Activated effector memory CD4-positive, alpha-beta T cell treated with Interleukin-2 at 50 U/mL for 16 hours (primary cell): ENCODE results near the gene C3orf22.

Source experiments
- DNase-seq: peaks from one replicate; pipeline ENCODE4 v3.0.0-alpha.2; 2020

The C3orf22 gene

DNA sequence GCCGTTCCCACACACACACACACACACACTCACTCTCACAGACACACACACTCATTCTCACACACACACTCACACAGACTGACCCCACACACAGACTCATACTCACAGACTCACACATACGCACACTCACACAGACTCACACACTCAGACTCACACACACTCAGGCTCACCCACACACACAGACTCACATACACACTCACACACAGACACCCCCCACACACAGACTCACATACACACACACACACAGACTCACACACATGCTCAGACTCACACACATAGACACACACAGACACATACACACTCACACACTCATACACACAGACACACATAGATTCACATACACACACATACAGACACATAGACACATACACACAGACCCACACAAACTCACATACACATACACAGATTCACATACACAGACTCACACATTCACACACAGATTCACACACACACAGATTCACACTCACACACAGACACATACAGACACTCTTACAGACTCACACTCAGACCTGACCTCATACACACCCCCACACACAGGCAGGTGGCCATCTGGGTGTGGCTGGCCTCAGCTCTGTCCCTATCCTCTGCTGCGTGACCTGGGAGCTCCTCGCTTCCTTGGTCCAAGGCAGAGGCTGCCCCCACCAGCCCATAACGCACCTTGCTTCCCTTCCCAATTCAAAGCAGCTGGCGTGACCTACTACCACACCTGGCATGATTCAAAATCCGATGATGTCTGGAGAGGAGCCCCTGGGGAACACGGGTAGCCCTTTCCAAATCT is 1.9 kb downstream of the C3orf22 start:
- no peak for DNase-seq

DNA sequence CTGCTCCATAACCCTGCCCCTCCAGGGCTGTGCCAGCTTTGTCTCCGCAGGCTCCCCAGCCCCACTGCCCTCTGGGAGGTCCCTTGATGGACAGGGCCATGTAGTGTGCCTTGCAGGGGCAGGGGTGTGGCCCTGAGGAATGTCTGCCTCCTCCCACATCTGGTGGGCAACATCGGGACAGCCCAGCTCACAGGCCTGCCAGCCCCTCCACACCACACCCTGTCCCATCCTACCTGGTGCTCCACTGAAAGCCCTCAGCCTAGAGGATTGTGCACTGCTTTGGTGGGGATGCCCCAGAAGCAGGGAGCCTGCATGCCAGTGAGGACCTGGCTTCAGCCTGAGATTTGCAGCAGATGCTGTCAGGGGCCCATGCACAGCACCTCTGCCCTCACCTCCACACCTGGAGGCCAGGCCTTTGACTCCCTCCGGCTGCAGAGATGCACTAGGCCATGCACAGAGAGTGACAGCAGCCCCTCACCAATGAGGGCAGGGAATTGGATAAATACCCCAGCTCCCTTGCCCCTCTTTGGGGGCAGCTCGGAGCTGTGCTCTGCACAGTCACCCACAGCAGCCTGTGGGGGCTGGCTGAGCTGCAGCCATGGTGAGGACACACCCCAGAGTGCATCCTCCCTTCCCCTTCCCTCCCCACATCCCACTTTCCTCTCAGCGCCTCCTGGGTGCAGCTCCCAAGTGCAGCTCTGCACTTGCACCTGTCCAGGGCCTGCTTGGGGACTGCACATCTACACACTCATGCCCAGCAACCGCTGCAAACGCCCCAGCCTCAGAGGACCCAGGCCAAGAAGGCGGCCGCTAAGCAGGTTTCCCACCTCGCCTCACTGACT is 2.7 kb downstream of the C3orf22 start:
- DNase-seq = no peak

GRCh38 chr3:126554560-126555525 is 3.9 kb downstream of the C3orf22 start:
- no peak for DNase-seq

- no peak for DNase-seq
These were observed 5.2 kb downstream of the C3orf22 start for GRCh38 chr3:126553284-126554084.

DNA sequence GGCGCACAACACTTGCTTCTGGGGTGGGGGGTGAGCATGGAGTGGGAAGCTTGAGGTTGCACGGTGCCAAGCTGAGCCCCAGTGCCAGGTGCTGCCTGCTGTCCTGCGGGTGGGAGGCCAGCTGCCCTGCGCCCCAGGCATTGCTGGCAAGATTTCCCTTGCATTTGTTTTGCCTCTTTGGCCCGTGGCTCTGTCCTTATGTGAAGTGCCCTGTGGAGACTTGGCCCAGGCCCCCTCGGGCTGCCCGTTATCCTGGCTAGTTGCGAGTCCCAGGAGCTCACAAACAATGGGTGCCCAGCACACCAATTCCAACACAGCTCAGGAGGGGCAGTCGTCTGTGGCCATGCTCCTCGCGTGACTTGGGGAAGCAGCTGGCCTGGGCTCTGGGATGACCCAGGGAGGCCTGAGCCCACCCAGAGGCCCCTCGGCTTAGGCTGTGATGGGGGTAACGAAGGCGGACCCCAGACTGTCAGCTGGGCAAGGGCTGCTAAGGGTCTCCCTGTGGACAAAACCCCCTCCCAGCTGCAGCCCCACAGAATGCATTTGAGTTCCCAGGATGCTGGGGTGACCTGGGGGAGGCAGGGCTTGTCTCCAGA is 5.9 kb downstream of the C3orf22 start:
- DNase-seq = no peak

DNA sequence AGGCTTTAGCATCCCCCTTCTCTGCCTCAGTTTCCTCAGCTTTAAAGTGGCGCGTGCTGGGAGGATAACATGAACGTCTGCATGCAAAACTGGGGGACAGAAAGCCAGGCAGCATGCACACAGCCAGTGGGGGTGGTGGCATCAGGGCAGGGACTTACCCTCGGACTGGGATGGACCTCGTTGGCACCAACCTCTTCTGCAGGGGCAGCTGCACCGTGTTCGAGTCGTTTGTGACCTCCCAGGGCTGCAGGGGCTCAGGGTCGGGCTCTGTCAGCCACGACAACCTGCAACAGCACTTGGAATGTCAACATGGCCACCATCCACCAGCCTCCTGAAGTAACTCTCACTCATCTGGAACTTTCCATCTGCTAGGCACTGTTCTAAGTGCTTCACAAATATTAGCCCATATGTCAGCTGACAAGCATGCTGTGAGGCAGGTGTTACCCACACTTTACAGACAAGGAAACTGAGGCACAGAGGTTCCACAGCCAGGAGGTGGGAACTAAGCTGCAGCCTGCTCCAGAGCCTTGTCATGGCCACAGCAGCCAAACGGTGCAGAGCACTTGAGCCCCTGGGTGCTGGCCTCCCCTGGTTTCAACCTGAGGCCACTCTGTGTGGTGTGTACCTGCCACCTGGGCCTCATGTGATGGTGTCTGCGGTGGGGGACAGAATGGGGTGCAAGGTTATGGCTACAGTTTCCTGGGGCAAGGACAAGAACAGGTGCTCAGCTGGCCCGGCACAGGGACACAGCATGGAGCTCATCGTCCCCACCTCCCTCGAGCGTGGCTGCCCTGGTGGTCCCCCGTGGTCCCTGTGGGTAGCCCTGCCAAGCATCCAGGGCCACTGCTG is 6.7 kb downstream of the C3orf22 start:
- DNase-seq = no peak

DNA sequence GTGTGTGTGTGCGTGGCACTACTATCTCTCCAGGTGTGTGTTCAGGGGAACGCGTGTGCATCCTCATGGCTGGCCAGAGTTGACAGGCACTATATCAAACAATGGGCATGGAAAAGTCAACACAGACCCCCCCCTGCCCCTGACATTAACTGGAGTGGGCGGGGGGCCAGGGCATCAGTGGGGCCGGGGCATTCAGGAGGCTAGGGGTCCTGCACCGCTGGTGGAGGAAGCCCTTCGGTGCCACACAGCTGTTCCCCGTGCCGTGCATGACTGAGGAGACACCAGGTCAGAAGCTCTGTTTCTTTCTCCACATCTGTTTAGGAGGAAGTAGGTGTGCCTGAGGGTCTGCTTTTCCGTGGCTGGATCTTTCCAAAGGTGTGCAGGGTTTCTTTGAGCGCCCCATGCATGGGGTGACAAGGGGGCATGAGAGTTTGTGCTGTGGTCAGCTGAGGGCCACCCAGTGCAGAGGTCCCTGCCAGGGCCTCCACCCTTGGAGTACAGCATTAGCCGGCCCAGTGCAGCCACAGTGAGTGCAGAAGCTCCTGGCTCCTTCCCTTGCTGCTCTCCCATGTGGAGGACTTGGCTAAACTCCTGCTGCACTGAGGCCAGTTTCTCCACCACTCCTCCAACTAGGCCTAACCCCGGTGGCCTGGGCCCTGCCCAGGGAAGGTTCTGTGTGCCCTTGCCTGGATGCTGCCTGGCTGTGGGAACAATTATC is 7.5 kb downstream of the C3orf22 start:
- DNase-seq = no peak

- no peak for DNase-seq
These were observed 8.2 kb downstream of the C3orf22 start for GRCh38 chr3:126550488-126551051.

- DNase-seq = no peak
These were observed 8.8 kb downstream of the C3orf22 start for GRCh38 chr3:126549861-126550487.

GRCh38 chr3:126548556-126549466 is 9.9 kb downstream of the C3orf22 start:
- no peak for DNase-seq

DNA sequence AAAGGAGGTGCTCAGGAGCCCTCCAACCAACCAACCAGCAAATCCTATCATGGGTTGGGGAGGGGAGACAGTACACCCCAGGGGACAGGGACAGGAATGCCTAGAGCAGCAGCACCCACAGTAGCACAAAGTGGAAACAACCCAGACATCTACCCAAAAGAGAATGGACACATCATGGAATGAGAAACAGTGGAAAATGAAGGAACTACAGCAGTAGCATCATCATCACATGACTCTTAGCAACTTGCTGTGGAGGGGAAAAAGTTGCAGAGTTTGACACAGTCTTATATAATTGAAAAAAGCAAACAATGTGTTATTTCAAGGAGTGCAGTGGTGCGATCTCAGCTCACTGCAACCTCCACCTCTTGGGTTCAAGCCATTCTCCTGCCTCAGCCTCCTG is 11.0 kb downstream of the C3orf22 start:
- no peak for DNase-seq

- no peak for DNase-seq
These were observed 12.0 kb downstream of the C3orf22 start for GRCh38 chr3:126546549-126547239.

DNA sequence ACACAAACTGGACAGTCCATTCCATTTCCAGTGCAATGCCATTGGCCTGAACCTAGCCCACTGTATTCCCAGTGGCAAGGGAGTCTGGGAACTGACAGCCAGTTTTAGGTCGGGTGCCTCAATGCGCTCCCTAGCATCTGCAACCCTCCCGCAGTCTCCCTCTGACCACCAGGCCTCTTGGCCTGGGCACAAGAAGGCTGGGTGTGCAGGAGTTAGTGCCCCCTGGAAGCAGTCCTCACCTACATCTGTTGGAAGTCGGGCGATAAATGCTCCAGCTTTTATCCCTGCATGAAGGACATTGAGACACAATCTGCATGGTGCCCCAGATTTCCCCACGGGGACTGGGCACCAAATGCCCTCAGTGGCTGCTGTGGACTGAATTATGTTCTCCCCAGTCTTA is 12.7 kb downstream of the C3orf22 start:
- DNase-seq = no peak

- no peak for DNase-seq
These were observed 13.2 kb downstream of the C3orf22 start for GRCh38 chr3:126545544-126545943.

DNA sequence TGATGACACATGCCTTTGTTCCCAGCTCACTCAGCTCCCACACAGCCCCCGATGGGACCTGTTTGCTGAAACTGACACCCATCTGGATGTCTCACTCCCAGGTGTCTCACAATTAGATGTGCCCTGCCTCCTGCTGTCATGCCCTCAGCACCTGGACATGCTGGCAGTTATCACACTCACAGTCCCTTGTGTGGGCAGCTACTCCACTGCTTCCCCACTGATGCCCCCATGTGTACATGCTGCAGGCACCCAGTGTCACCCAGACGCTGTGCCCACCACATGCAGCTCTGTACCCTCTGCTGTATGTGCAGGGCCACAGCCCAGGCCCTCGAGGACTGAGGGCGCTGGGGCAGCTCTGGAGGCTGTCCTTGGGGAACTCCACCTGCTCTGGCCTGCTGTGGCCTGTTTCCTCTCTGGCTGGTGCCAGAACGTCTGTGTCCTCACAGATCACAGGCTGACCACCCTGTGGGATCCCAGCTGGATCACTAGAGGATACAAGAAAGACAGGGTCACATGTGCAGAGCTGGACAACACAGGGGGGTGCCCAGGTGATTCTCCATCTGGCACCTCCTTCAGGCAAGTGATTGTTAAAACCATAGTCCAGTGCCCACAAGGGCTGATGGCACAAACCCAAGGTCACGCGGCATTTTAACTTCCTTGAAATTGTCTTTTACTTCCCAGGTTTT is 14.0 kb downstream of the C3orf22 start:
- DNase-seq = no peak

- DNase-seq = no peak
These were observed 15.2 kb downstream of the C3orf22 start for GRCh38 chr3:126543457-126544061.
